Ishikawa (cell line): ENCODE results near the gene TIAM2.

ENCODE experiments used
- CEBPB ChIP-seq: IDR thresholded peaks from 2 replicates; pipeline ENCODE4 v1.6.1; 2012
- CREB1 ChIP-seq: IDR thresholded peaks from 2 replicates; pipeline ENCODE4 v1.6.1; 2012; ENCODE audit warnings: low read depth
- EP300 ChIP-seq: IDR thresholded peaks from 2 replicates; pipeline ENCODE4 v1.6.1; 2012; ENCODE audit warnings: borderline replicate concordance
- FOXM1 ChIP-seq: IDR thresholded peaks from 2 replicates; pipeline ENCODE4 v1.6.1; 2012; ENCODE audit warnings: low read depth, borderline replicate concordance
- NFIC ChIP-seq: IDR thresholded peaks from 2 replicates; pipeline ENCODE4 v1.6.1; 2012
- RAD21 ChIP-seq: IDR thresholded peaks from 2 replicates; pipeline ENCODE4 v1.6.1; 2012; ENCODE audit warnings: low read depth
- TAF1 ChIP-seq: IDR thresholded peaks from 2 replicates; pipeline ENCODE4 v1.6.1; 2012; ENCODE audit warnings: low read depth, mild to moderate bottlenecking
- YY1 ChIP-seq: IDR thresholded peaks from 2 replicates; pipeline ENCODE4 v1.6.1; 2012; ENCODE audit warnings: low read depth
- TF ChIP-seq, protein P1 (sequence below): IDR thresholded peaks from 2 replicates; pipeline ENCODE4 v1.6.1; 2012

DNA sequence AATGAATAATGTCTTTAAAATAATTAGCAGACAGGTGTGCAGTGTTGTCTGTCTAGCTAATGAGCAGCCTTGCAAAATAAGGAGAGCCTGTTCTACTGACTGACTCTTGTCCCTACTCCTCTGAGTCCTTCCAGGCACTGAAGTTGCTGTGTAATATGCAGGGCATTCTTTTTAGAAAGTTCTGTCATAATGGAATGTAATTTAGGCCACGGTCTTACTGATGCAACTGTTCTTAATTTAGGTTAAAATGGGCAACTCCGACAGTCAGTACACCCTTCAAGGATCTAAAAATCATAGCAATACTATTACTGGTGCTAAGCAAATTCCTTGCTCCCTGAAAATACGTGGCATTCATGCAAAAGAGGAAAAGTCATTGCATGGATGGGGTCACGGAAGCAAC lies 133.9 kb downstream of the TIAM2 start:
- TF ChIP-seq TAF1: no peak
- TF ChIP-seq, protein P1, sequence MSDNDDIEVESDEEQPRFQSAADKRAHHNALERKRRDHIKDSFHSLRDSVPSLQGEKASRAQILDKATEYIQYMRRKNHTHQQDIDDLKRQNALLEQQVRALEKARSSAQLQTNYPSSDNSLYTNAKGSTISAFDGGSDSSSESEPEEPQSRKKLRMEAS: no peak
- TF ChIP-seq CREB1: no peak
- no peak for TF ChIP-seq FOXM1
- TF ChIP-seq EP300: no peak
- no peak for TF ChIP-seq CEBPB
- TF ChIP-seq YY1: no peak
- no peak for TF ChIP-seq RAD21
- TF ChIP-seq NFIC: no peak
